ENCODE data around the gene SGTA.

Gene SGTA

GRCh38 chr19:2754659-2755447, 28.2 kb downstream of the SGTA start:
- DNase-seq (ENCODE audit: low read depth in 2 of 2) = no peak

GRCh38 chr19:2751438-2751830, 31.6 kb downstream of the SGTA start:
- DNase-seq (ENCODE audit: low read depth in 2 of 2) = no peak

- no peak for DNase-seq (ENCODE audit: low read depth in 2 of 2)
Measured at GRCh38 chr19:2750808-2751437, 32.1 kb downstream of the SGTA start.

GRCh38 chr19:2747349-2747748, 35.7 kb downstream of the SGTA start:
- DNase-seq (ENCODE audit: low read depth in 2 of 2) = no peak

GRCh38 chr19:2744113-2744512, 39.0 kb downstream of the SGTA start:
- DNase-seq (ENCODE audit: low read depth in 2 of 2) = no peak

- no peak for DNase-seq (ENCODE audit: low read depth in 2 of 2)
Measured at GRCh38 chr19:2743099-2743498, 40.0 kb downstream of the SGTA start.

GRCh38 chr19:2740314-2740656, 42.8 kb downstream of the SGTA start:
- no peak for DNase-seq (ENCODE audit: low read depth in 2 of 2)

- DNase-seq (ENCODE audit: low read depth in 2 of 2) = peak; percentile 97 to 99
Measured at GRCh38 chr19:2739602-2740313, 43.3 kb downstream of the SGTA start, which contains the start of gene SLC39A3. SLC39A3 (minus strand) TSS chr19:2740017; CDS start chr19:2737257, 2,760 bp downstream.

GRCh38 chr19:2736550-2737190, 46.4 kb downstream of the SGTA start:
- DNase-seq (ENCODE audit: low read depth in 2 of 2) = no peak

- DNase-seq (ENCODE audit: low read depth in 2 of 2) = no peak
Measured at GRCh38 chr19:2735374-2735773, 47.7 kb downstream of the SGTA start.

GRCh38 chr19:2734589-2735288, 48.3 kb downstream of the SGTA start:
- no peak for DNase-seq (ENCODE audit: low read depth in 2 of 2)

- DNase-seq (ENCODE audit: low read depth in 2 of 2) = no peak
Measured at GRCh38 chr19:2733930-2734588, 49.0 kb downstream of the SGTA start.

GRCh38 chr19:2732883-2733282, 50.2 kb downstream of the SGTA start:
- DNase-seq (ENCODE audit: low read depth in 2 of 2) = no peak

GRCh38 chr19:2732157-2732725, 50.8 kb downstream of the SGTA start:
- no peak for DNase-seq (ENCODE audit: low read depth in 2 of 2)

- no peak for DNase-seq (ENCODE audit: low read depth in 2 of 2)
Measured at GRCh38 chr19:2731181-2731995, 51.7 kb downstream of the SGTA start.

GRCh38 chr19:2729943-2730818, 52.9 kb downstream of the SGTA start:
- no peak for DNase-seq (ENCODE audit: low read depth in 2 of 2)

GRCh38 chr19:2728783-2729387, 54.2 kb downstream of the SGTA start:
- no peak for DNase-seq (ENCODE audit: low read depth in 2 of 2)

- no peak for DNase-seq (ENCODE audit: low read depth in 2 of 2)
Measured at GRCh38 chr19:2727640-2727944, 55.5 kb downstream of the SGTA start.

All from stimulated activated CD8-positive, alpha-beta memory T cell treated with anti-CD3 and anti-CD28 coated beads, Interleukin-2, amount 100 ng/mL, for 48 hours (primary cell).